Activated CD4-positive, alpha-beta T cell treated with anti-CD3 and anti-CD28 coated beads, Interleukin-2, amount 50 U/mL, for 1 hour (primary cell): ENCODE measurements around the gene BORCS5.
"Not testable (repeated sequence)": the region's sequence is repeated elsewhere in the genome, so short reads cannot be mapped to it uniquely, and the experiment has no call there.

Experiments
- DNase-seq: peaks from one replicate; pipeline ENCODE4 v3.0.0-alpha.2; 2020

BORCS5 gene

DNA sequence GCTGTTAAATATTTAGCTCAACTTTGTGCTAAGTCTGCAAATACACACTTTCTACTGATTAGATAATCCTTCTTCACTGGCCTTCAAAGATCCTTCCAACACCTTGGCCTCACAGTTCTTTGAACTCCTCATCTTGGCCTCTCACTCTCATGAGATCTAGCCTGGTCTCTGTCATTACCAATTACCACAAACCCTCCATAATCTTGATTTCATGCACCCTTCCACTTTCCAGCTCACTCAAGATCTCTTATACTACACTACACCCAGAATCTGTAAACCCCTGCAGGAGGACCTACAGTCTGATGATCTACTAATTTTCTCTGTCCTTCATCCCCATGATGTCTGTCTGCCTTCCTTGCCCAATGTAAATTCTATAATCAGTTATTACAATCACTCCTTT lies 134.7 kb downstream of the BORCS5 start:
- DNase-seq: no peak

DNA sequence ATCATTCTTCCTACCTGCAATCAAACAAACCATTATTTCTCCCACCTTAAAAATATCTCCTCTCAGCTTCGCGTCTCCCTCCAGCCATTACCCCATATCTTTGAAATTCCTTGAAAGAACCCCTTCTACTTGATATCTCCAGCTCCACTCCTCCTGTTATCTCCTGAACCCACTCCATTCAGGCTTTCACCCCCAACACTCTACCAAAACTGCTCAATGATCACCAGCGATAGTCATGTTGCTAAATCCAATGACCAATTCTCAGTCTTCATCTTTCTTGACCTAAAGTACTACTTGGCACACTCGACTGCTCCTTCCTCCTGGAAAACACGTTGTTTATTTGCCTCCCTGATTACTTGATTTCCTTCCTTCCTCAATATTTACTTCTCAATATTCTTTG lies 135.7 kb downstream of the BORCS5 start:
- no peak for DNase-seq

DNA sequence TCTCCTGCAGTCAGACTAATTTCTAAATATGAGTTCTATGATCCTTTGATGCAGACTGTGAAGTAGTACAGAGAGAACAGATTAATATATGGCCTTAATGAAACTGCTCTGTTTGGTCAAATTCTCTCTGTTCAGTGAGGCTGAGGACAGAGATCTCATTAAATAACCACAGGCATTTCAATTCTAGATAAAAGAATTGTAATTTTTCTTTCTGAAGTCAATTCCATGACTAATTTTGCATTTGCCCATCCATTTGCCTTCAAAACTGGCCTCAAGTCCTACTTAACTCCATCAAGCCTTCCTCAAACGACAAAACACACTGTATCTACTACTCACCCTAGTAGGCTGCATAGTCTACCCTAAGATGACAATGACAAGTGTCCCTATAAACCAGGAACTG lies 138.7 kb downstream of the BORCS5 start:
- DNase-seq: no peak

DNA sequence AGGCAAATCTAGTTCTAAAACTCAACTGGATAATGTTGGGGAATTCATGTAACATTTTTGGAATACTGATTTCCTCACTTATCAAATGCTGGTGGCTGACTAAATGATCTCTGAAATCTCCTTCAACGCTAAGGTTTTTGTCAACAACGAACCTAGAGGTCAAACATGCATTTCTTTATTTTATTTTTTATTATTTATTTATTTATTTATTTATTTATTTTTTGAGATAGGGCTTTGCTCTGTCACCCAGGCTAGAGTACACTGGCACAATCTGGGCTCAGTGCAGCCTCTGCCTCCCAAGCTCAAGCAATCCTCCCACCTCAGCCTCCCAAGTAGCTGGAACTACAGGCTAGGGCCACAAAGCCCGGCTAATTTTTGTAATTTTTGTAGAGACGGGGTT lies 141.3 kb downstream of the BORCS5 start:
- no peak for DNase-seq

DNA sequence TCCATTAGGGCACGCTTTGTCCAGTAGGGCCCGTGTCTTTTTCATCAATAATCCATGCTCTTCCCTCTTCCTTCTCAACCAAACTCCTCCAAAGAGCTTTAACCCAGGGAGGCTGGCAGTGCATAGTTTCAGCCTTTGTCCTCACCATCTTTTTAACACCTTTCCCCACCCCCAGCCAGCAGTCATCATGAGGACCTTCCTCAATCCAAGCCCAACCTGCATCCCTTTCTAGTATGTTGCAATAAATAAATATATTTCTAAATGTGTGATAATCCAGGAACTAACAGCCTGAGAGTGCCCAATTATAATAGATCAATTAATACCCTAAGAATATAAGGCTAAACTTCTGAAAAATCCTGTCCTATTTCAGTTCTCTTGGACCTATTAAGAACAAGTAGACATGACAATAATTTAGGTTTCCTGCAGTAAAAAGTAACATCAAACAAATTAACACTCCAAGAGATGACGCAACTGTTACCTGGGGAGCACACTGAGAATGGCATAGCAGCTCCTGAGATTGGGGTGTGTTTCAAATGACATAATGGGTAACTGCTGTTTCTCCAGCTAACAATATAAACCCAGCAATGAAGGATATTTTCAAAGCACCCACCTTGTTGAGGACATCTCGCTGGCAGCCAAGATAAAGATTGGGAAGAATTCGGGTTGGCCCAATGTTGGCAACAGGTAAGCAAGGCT lies 143.2 kb downstream of the BORCS5 start:
- DNase-seq: no peak

DNA sequence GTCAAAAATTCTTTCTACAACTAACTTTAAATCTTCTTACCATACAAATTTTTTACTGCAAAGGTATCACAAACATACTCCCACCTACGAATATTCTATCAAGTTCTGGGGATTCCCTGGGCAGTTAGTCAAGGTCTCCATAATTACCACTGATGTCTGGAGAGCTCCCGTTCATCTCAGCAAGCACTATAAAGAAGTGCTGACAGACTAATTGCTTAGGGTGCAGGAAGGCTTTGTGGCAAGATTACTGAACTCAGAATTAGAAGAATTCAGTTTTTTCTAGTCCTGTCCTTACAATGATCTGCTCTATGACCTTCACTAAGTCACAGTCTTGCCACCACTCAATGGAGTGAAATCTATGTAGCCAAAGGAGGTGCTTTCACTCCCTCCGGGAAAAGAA lies 144.2 kb downstream of the BORCS5 start:
- DNase-seq: no peak

DNA sequence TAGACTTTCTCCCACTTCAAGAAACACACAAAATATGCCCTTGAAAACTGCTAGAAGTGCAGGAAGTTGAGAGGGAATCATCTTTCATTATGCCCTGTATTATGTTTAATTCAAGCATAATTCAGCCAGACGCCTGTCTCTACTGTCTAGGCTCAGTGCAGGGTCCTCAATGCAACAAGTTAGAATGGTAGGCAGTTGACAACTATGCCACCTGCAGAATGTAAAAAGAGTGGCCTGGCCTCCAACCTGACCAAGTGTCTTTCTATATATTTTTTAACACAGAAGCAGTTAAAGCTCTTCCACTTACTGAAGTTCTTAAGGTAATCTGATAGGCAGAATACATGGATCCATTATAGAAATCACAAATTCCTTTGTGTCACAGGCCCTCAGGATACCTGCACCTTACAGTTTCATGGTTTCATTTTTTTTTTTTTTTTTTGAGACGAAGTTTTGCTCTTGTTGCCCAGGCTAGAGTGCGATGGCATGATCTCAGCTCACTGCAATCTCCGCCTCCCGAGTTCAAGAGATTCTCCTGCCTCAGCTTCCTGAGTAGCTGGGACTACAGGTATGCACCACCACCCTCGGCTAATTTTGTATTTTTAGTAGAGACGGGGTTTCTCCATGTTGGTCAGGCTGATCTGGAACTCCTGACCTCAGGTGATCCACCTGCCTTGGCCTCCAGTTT lies 145.4 kb downstream of the BORCS5 start:
- DNase-seq: not testable (repeated sequence)

DNA sequence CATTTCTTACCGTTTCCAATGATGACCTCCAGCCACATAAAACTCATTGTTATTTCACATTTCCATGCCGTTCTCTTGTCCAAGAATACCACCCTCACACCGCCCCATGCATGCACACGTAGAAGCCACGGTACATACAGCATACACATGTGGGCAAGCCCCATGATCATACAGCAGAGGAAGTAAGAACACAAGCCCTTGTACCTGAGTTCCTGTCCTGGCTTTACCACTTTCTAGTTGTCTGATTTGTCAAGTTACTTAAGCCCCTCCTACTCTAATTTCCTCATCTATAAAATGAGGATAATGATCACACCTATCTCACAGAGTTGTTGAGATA lies 145.9 kb downstream of the BORCS5 start:
- DNase-seq: no peak

DNA sequence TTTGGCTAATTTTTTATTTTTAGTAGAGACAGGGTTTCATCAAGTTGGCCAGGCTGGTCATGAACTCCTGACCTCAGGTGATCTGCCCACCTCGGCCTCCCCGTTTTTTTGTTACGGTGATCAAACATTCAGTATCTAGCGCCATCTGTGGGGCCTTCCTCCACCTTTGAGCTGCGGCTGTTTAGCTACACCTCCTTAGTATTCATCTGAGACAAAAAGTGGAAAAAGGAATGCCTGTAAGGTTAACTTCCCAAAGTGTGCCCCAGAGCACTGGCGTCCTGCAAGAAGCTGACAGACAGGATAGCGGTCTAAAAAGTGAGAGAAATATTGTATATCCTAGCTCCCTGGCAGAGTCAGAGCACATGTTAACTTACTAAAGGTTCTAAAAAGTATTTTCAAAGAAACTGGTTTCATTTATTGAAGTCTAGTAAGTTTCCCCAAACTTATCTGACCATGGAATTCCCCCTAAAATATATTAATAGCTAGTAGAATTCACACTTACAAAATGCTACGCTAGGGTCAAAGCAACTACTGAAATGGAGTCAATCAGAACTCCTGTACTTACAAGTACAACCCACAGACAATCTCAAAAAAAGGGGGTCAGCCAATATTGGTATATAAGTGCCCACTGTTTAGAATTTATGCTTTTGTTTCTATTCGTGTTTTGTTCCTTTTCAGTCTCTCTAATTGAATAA lies 146.7 kb downstream of the BORCS5 start:
- DNase-seq: peak; percentile 39

DNA sequence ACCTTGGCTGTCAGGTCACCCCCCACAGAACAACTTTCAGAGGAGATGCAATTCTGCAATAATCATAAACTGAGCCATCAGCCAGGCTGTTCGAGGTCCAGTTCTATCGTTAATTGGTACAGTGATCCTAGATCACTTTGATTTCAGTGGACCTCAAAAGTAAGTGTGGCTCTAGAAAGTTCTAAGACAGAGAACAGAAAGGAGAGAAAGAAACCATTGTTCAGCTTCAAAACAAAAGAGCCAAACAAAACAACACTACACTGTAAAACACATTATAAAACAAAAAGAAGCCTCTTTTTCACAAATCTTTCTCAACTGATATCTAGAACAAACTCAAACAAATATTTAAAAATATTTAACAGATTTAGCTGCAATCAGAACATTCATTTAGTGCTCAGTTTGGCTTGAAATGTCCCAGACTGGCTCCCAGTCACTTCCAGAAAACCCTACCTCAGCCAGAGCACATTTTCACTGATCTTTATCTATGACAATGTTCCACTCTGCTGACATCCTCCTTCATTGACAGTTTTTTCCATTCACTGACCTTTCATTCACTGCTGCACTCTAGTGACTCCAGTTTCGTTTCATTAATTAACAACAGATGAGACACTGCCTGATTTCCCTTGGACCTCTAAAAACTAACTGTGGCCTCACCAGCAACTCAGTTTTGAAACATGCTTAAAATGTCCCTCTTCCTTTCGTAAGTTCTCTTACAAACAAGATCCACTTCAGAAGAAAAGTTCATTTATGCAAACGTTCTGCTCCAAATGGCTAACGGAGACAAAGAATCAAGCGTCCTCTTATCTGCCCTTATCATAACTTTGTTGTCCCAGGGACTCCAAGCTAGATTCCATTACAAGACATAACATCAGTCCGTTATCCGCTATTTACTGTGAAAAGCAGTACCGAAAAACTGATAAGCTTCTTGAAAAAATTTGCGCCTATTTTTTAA lies 148.9 kb downstream of the BORCS5 start:
- DNase-seq: no peak

DNA sequence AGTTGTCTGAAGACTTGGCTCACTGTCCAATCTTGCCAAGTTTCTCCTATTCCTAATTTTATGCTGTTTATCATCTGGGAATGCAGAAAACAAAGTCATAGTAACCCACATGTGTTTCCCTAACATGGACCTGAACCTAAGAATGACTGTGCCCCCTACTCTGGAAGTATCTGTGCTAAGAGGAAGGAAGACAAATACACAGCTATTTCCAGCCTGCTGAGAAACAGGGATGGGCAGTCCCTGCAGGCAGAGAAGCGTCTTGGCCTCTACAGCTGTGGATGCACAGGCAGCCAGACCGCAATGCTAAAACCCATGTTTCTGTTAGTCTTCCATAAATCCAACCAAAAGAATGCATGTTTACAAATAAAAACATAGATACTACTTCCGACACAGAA lies 149.6 kb downstream of the BORCS5 start:
- DNase-seq: no peak

DNA sequence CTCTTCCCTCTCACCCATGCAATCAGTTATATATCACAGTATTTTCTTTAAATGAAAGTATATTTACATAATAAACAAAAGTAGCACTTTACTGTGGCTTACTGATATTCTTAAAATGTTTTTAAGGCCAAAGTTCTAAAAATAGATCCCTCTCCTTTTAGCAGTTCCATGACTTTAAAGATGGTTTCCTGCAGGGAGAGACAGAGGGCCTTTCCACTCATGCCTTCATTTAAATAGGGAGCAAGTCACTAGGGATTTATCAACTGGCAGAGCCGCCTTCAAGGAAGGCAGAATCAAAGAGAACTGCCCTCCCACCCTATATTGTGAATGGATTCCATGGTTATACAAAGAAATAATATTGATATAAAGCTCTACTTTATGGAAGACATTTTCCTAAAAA lies 150.2 kb downstream of the BORCS5 start:
- DNase-seq: no peak

DNA sequence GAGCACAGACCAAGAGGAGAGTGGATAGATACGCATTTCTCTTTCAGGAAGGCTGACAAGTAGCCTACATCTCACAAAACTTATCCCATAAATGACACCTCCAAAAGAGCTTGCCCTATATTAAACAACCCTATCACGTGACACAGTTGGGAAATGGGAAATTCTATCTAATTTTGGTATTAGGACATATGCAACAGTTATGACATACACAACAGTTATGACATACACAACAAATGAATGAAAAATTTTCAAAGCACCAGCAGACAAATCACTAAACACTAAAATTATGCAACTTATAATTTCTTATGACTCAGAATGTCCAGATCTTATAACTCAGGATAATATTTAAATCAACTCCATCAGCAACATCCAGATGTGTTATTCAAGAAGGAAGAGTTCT lies 151.7 kb downstream of the BORCS5 start:
- no peak for DNase-seq

DNA sequence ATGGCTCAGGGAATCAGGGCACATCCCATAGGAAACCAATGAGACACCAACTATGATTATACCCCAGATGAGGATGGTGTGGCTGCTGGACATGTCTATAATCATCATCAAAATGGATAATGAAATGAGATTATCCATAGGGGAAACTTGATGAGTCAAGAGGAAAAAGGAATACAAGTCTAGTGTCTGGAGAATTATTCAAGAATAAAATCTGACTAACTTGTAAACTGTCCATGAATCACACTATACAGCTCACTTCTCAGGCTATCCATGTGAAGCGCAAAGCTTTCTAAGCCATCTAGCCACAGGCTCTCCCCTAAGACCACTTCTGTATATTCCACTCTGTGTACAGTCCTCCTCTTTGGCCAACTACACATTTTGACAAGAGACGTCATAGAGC lies 153.3 kb downstream of the BORCS5 start:
- DNase-seq: no peak

DNA sequence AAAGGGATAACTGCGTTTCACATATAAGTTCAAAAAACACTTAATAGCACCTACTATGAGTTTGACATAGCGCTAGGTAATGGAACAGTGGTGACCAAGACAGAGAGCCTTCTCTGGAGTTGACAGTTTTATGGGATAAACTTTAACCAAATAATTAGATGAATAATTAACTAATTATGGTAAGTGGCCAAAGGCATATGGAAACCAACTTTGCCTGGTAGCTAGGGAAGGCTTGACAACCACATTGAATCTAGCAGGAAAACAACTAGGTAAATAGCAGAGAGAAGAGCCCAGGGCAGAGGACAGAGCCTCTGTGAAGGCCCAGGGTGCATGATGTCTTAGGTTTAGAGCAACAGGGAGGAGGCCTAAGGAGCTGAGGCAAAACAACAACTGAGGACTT lies 153.7 kb downstream of the BORCS5 start:
- DNase-seq: no peak

DNA sequence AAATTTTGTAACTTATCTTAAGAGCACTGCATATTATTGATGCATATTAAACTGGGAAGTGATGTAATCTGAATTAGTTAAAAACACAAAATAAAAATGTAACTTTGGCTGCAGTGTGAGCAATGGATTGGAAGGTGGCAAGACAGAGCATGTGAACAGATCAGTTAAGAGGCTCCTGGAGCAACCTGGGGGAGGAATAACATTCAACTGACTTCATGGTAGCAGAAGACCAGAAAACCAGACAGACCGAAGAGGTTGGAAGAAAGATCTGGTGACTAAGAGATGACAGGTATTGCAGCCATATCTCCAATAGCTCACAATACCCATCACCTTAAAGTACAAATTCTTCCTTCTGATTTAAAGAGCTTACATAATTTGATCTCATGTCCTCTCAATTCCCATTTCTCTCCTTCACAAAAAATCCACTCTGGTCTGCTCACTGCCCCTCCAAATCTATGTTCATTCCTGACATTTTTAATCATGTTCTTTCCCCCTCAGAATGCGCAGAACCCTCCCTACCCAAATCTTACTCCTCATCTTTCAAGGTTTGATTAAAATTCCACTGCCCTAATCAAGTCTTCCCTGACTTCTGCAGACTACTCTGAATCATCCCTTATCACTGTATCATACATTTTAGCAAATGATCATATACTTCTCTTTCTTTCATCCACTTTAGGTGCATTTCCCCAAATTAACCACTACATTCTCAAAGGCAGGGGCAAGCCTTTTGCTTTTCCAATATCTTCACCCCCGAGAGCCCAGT lies 154.3 kb downstream of the BORCS5 start:
- no peak for DNase-seq

DNA sequence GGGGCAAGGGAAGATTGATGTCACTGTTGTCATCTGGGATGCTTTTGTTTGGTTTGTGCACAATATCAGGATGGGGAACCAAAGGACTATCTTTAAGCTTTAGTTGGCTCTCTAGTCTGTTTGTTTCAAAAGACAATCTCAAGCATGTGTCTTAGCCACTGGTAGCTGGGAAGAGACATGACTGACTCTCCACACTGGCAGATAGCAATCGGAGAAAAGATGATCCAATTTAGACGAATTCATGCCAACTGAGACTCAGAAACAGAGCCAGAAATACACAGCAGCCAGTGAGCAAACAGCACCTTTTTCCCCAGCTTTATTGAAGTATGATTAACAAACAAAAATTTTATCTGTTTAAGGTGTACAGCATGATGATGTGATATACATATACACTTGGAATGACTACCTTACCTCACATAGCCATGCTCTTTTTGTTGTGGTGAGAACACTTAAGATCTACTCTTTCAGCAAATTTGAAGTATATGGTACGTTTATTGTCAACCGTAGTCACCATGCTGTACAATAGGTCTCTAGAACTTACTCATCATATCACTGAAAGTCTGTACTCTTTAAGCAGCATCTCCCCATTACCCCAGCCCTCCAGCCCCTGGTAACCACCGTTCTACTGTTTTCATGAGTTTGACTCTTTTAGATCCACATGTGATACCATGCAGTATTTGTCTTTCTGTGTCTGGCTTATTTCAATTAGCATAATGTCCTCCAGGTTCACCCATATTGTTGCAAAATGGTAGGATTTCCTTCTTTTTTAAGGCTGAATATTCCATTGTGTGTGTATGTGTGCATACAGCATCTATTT lies 155.2 kb downstream of the BORCS5 start:
- no peak for DNase-seq

DNA sequence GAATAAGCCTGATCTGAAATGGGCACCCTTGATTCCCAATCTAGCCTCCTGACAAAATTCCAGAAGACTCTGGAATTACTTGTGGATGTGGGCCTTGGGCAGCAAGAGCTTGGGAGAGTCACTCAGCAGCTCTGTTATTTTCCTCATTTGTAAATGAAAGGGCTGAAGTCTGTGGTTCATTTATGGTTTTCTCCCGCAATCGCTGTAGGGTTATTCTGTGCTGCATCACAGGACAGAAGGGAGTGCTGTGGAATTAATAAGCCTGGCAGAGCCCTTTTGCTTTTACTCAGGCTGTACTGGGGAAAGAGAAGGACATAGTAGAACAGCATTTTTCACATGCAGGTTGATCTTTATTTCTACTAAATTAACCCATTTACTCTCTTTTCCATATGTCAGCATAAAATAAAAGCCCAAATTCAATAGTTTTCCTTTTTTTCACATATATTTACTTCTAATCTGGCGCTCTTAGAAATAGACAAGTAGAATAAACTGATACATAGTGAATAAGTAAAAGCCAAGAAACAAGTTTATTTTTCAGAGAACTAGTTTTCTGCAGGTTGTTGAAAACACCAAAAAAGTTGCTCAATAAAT lies 156.6 kb downstream of the BORCS5 start:
- DNase-seq: no peak

DNA sequence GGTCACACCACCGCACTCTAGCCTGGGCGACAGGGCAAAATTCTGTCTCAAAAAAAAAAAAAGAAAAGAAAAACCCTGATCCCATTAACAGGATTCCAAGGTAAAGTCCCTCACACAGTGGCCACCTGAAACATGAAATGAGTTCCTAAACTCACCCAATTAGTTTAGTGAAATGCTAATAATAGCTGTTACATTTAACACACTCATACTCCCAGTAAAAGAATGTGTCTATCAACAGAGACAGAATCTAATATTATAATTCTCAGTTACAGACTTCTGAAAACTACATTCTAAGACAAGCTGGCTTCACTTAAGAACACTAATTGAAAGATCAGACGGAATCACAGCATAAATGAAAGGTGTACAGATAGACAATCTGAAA lies 161.6 kb downstream of the BORCS5 start:
- no peak for DNase-seq

DNA sequence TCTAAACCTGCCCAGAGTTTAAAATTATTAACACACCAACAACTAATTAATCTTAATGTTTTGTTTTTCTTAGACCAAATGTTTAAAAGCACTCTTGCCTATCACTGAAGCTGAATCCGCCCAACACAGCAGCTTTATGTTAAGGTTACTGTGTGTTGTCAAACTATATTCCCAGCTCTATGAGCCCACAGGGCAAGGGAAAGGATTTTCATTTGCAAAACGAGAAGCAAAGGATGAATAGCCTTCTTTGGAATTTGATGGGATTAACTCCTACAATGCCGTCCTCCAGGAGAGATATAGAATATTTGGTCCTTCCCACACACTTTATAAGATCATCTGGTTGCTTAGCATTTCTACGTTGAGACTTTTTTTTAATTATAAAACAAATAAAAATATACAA lies 162.0 kb downstream of the BORCS5 start:
- no peak for DNase-seq
